HepG2 (cell line): ENCODE data around the gene GSTA5. TPM values are rescaled to one million over a fixed set of nuclear protein-coding genes. Genes with fewer than 3 reads are reported as not detected.
A peak's percentile ranks its signal among the peaks of the same experiment; 100 is the strongest.

ENCODE experiments used
- ATF7-NPFF ChIP-seq: sonication (generic); formaldehyde crosslinking; IDR thresholded peaks from 2 replicates; pipeline ENCODE4 v1.8.1; 2023; ENCODE audit warnings: mild to moderate bottlenecking, low read depth, missing genetic modification reagents, moderate library complexity
- BCL3 ChIP-seq: sonication (generic); formaldehyde crosslinking; IDR thresholded peaks from 2 replicates; pipeline ENCODE4 v1.5.1; 2020; ENCODE audit warnings: mild to moderate bottlenecking, missing genetic modification reagents, moderate library complexity
- CBX2 ChIP-seq, 2 experiments: fragments of 200-600 bp in 1 of 2; sonication (generic); formaldehyde crosslinking in 1 of 2; IDR thresholded peaks; 2 replicates each; pipeline versions ENCODE4 v1.7.0 to v1.8.1; 2018 to 2022; ENCODE audit warnings: low read depth in 2 of 2, low read length in 1 of 2, mild to moderate bottlenecking in 1 of 2, missing genetic modification reagents in 1 of 2
- FIP1L1 ChIP-seq: fragments of 200-400 bp; formaldehyde crosslinking; IDR thresholded peaks from 2 replicates; pipeline ENCODE4 v1.6.1; 2018; ENCODE audit warnings: low read depth, mild to moderate bottlenecking, low read length, moderate library complexity, borderline replicate concordance; ENCODE audit not compliant: insufficient read depth
- HNF4G ChIP-seq, 2 experiments: sonication (generic) in 1 of 2; formaldehyde crosslinking in 1 of 2; IDR thresholded peaks; 2 replicates each; pipeline versions ENCODE4 v1.4.0 to v1.6.1; 2011 to 2020; ENCODE audit warnings: borderline replicate concordance in 2 of 2, low read depth in 2 of 2, mild to moderate bottlenecking in 2 of 2, low read length in 1 of 2, missing genetic modification reagents in 1 of 2, moderate library complexity in 1 of 2
- HOMEZ ChIP-seq: IDR thresholded peaks from 2 replicates; pipeline ENCODE4 v1.6.1; 2016; ENCODE audit warnings: low read depth
- HOXA3 ChIP-seq: sonication (generic); formaldehyde crosslinking; IDR thresholded peaks from 2 replicates; pipeline ENCODE4 v1.5.0; 2020; ENCODE audit warnings: missing genetic modification reagents
- HOXA5 ChIP-seq: sonication (generic); formaldehyde crosslinking; IDR thresholded peaks from 2 replicates; pipeline ENCODE4 v1.4.0; 2020; ENCODE audit warnings: missing genetic modification reagents
- KLF12 ChIP-seq: sonication (generic); formaldehyde crosslinking; IDR thresholded peaks from 2 replicates; pipeline ENCODE4 v1.4.0; 2020; ENCODE audit warnings: missing genetic modification reagents, borderline replicate concordance
- MIXL1 ChIP-seq: IDR thresholded peaks from 2 replicates; pipeline ENCODE4 v1.6.1; 2016
- MTA1 ChIP-seq: sonication (generic); formaldehyde crosslinking; IDR thresholded peaks from 2 replicates; pipeline ENCODE4 v1.4.0; 2020; ENCODE audit warnings: missing genetic modification reagents, mild to moderate bottlenecking, borderline replicate concordance
- NCOA2 ChIP-seq: sonication (generic); formaldehyde crosslinking; IDR thresholded peaks from 2 replicates; pipeline ENCODE4 v1.8.0; 2022; ENCODE audit warnings: inconsistent platforms
- PTBP1 ChIP-seq: fragments of 200-400 bp; formaldehyde crosslinking; IDR thresholded peaks from 2 replicates; pipeline ENCODE4 v1.6.1; 2018; ENCODE audit warnings: low read length, low read depth; ENCODE audit not compliant: poor library complexity, severe bottlenecking
- TP53 ChIP-seq: sonication (generic); formaldehyde crosslinking; conservative IDR thresholded peaks from 2 replicates; pipeline ENCODE4 v1.4.0; 2020; ENCODE audit warnings: missing genetic modification reagents
- ZBTB39 ChIP-seq: sonication (generic); formaldehyde crosslinking; IDR thresholded peaks from 2 replicates; pipeline ENCODE4 v1.5.0; 2020; ENCODE audit warnings: missing genetic modification reagents
- ZC3H13 ChIP-seq: sonication (generic); formaldehyde crosslinking; IDR thresholded peaks from 2 replicates; pipeline ENCODE4 v1.8.1; 2023; ENCODE audit warnings: mild to moderate bottlenecking, missing genetic modification reagents, moderate library complexity
- ZNF205 ChIP-seq: IDR thresholded peaks from 2 replicates; pipeline ENCODE4 v1.6.1; 2018; ENCODE audit warnings: missing biosample characterization, missing genetic modification reagents
- ZNF225 ChIP-seq: sonication (generic); formaldehyde crosslinking; IDR thresholded peaks from 2 replicates; pipeline ENCODE4 v1.4.0; 2020; ENCODE audit warnings: mild to moderate bottlenecking, missing genetic modification reagents
- ZNF292 ChIP-seq: sonication (generic); formaldehyde crosslinking; IDR thresholded peaks from 2 replicates; pipeline ENCODE4 v1.8.1; 2022; ENCODE audit warnings: mild to moderate bottlenecking, low read depth, missing genetic modification reagents, borderline replicate concordance
- ZNF430 ChIP-seq: sonication (generic); formaldehyde crosslinking; IDR thresholded peaks from 2 replicates; pipeline ENCODE4 v1.9.0; 2021; ENCODE audit warnings: mild to moderate bottlenecking, missing genetic modification reagents
- ZNF564 ChIP-seq: sonication (generic); formaldehyde crosslinking; IDR thresholded peaks from 2 replicates; pipeline ENCODE4 v1.8.1; 2023; ENCODE audit warnings: mild to moderate bottlenecking, missing genetic modification reagents
- polyA plus RNA-seq, 8 experiments: library from polyadenylated mRNA; depleted of rRNA in 3 of 8; stranded (reverse) in 7 of 8; unstranded in 1 of 8; fragments of >200 nt; fragmentation: Illumina TruSeq in 4 of 8; extraction: Trizol in 4 of 8; gene quantifications; 2 replicates each; pipeline versions ENCODE4 v1.2.1 to v1.2.3, GENCODE V29; 2011 to 2016; ENCODE audit warnings: low read depth in 4 of 8, missing spikeins in 1 of 8, mixed read lengths in 1 of 8; ENCODE audit not compliant: insufficient read depth in 1 of 8
- total RNA-seq, 5 experiments: library from RNA; depleted of rRNA; stranded (reverse); fragments of >200 nt; fragmentation: Illumina TruSeq; extraction: Trizol; gene quantifications; 2 replicates each; pipeline ENCODE4 v1.2.3, GENCODE V29; 2016; ENCODE audit warnings: low read depth in 1 of 5
- TF ChIP-seq, protein P1 (sequence below): sonication (generic); formaldehyde crosslinking; IDR thresholded peaks from 2 replicates; pipeline ENCODE4 v1.8.1; 2023; ENCODE audit warnings: missing genetic modification reagents, inconsistent platforms, borderline replicate concordance

GSTA5 gene
- total and polyA plus RNA-seq, 2 of the 13 experiments (the other 11 are each of a cell fraction or from before 2014, with no cell fraction given) = not detected

- TF ChIP-seq ZNF205 (0 out of 2 replicates have a peak, but pooled peaks have one; percentile 53), ZNF430 (no peak), FIP1L1 (no peak), CBX2 (IDR thresholded peaks at IDR 0.05; ENCODE audit: low read depth, low read length) (no peak), CBX2 (CRISPR knock-in tag; IDR thresholded peaks at IDR 0.05; ENCODE audit: low read depth) (no peak), ZC3H13 (CRISPR knock-in tag) (no peak), ZNF292 (CRISPR knock-in tag) (peak; percentile 94), MIXL1 (CRISPR knock-in tag) (0 out of 2 replicates have a peak, but pooled peaks have one; percentile 10), ZNF564 (CRISPR knock-in tag) (no peak), ZNF225 (CRISPR knock-in tag) (0 out of 2 replicates have a peak, but pooled peaks have one; percentile 75), HOXA5 (CRISPR knock-in tag) (peak; percentile 56; the same call in 1 of the 2 replicates), PTBP1 (no peak), HOMEZ (CRISPR knock-in tag) (0 out of 2 replicates have a peak, but pooled peaks have one; percentile 25), ZBTB39 (no peak), TP53 (no peak), BCL3 (CRISPR knock-in tag) (peak; percentile 52; the same call in 1 of the 2 replicates), ATF7-NPFF (CRISPR knock-in tag) (no peak), NCOA2 (CRISPR knock-in tag) (peak; percentile 80), HNF4G (IDR thresholded peaks at IDR 0.05; ENCODE audit: borderline replicate concordance, low read depth, low read length) (peak; percentile 87), HNF4G (CRISPR knock-in tag; IDR thresholded peaks at IDR 0.05; ENCODE audit: borderline replicate concordance, low read depth) (peak; percentile 43; the same call in 1 of the 2 replicates), HOXA3 (CRISPR knock-in tag) (peak; percentile 69), KLF12 (CRISPR knock-in tag) (0 out of 2 replicates have a peak, but pooled peaks have one; percentile 57), MTA1 (CRISPR knock-in tag) (peak; percentile 77; the same call in 1 of the 2 replicates)
- TF ChIP-seq, protein P1, sequence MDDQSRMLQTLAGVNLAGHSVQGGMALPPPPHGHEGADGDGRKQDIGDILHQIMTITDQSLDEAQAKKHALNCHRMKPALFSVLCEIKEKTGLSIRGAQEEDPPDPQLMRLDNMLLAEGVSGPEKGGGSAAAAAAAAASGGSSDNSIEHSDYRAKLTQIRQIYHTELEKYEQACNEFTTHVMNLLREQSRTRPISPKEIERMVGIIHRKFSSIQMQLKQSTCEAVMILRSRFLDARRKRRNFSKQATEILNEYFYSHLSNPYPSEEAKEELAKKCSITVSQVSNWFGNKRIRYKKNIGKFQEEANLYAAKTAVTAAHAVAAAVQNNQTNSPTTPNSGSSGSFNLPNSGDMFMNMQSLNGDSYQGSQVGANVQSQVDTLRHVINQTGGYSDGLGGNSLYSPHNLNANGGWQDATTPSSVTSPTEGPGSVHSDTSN (CRISPR knock-in tag) = no peak
These were observed 25.2 kb downstream of the GSTA5 start (continued) for GRCh38 chr6:52815167-52816092.
